NT2/D1 (cell line): ENCODE results near the gene IKZF3.

ENCODE experiments used
- SUZ12 ChIP-seq: IDR thresholded peaks from 2 replicates; pipeline ENCODE4 v1.6.1; 2011; ENCODE audit not compliant: insufficient read length, insufficient read depth; ENCODE audit errors: extremely low read depth
- YY1 ChIP-seq: IDR thresholded peaks from 2 replicates; pipeline ENCODE4 v1.6.1; 2011; ENCODE audit not compliant: insufficient read length, insufficient read depth
- ZNF274 ChIP-seq: IDR thresholded peaks from 2 replicates; pipeline ENCODE4 v1.6.1; 2011; ENCODE audit warnings: mild to moderate bottlenecking, low read depth, low read length

GRCh38 chr17:39787743-39788484 is 76.2 kb downstream of the IKZF3 start:
- TF ChIP-seq YY1 (no peak), SUZ12 (no peak), ZNF274 (no peak)
